ENCODE results near the gene RASAL3. TPM values are rescaled to one million over a fixed set of nuclear protein-coding genes. Genes with fewer than 3 reads are reported as not detected.
A peak's percentile ranks its signal among the peaks of the same experiment; 100 is the strongest.

Gene RASAL3
- total RNA-seq, 2 donors from 2014 or later, result 2.6 to 3.6 TPM

GRCh38 chr19:15452111-15453047, 12.0 kb downstream of the RASAL3 start:
- no peak overlapping the region for H3K4me3 ChIP-seq
- intact Hi-C loops (cut with DNase I), result loop anchor here (10.0 kb wide), 1 partner anchor 102 kb away; no protein-coding TSS in a partner anchor
- peaks cover 41% of the 10 kb centered on the region for H3K4me1 ChIP-seq
- 5 to 10% methylated on average over 8 to 37 of the region's 37 CpGs for WGBS, 2 donors
- H3K9me3 ChIP-seq, result no peaks in the 10 kb centered on the region
- TF ChIP-seq CTCF (IDR thresholded peaks at IDR 0.05) (no peak), POLR2A (IDR thresholded peaks at IDR 0.05) (peak; percentile 58 to 74 (median 74))
- no peaks in the 10 kb centered on the region for H3K36me3 ChIP-seq (replicated peaks in 1 of 2; ENCODE audit: insufficient read depth in 1 of 2, low read depth in 2 of 2)
- peak; percentile 58 for ATAC-seq
- peak overlapping the region; percentile 17 to 70 (median 28) for H3K27ac ChIP-seq
- peak; percentile 86 to 94 (median 92) for DNase-seq
- peaks cover 0 to 10% of the 10 kb centered on the region in 2 donors for H3K27me3 ChIP-seq

GRCh38 chr19:15450528-15450890, 13.8 kb downstream of the RASAL3 start:
- Histone ChIP-seq H3K36me3 (replicated peaks in 1 of 2; ENCODE audit: insufficient read depth in 1 of 2, low read depth in 2 of 2) (no peaks in the 10 kb centered on the region), H3K27me3 (no peaks in the 10 kb centered on the region), H3K9me3 (no peaks in the 10 kb centered on the region), H3K27ac (peak overlapping the region in 3 of 4 donors; percentile 11 to 70 (median 68)), H3K4me3 (no peak overlapping the region), H3K4me1 (peaks cover 31% of the 10 kb centered on the region)
- intact Hi-C loops (cut with DNase I), result loop anchor here (10.0 kb wide), 1 partner anchor 104 kb away; no protein-coding TSS in a partner anchor
- WGBS, 2 donors, result 92 to 94% methylated on average over 1 of the region's 1 CpG
- DNase-seq (no peak), ATAC-seq (no peak)
- no peak for TF ChIP-seq CTCF (IDR thresholded peaks at IDR 0.05)
- no peak for TF ChIP-seq POLR2A (IDR thresholded peaks at IDR 0.05)

- intact Hi-C loops (cut with DNase I), result loop anchor here (10.0 kb wide), 1 partner anchor 105 kb away; no protein-coding TSS in a partner anchor
- peak within 1 kb of the TSS; percentile 50 to 65 for H3K4me3 ChIP-seq
- no peaks in the 10 kb centered on the region for H3K27me3 ChIP-seq
- WGBS, 2 donors, result 3 to 6% methylated on average over 6 to 29 of the region's 77 CpGs
- H3K4me1 ChIP-seq, result peaks cover 30% of the 10 kb centered on the region
- no peaks in the 10 kb centered on the region for H3K36me3 ChIP-seq (replicated peaks in 1 of 2; ENCODE audit: insufficient read depth in 1 of 2, low read depth in 2 of 2)
- TF ChIP-seq POLR2A (IDR thresholded peaks at IDR 0.05), result no peak
- no peak for TF ChIP-seq CTCF (IDR thresholded peaks at IDR 0.05)
- ATAC-seq, result peak; percentile 73
- peak within 1 kb of the TSS; percentile 18 to 70 (median 61) for H3K27ac ChIP-seq
- peak; percentile 85 to 90 (median 88) for DNase-seq
- H3K9me3 ChIP-seq, result no peaks in the 10 kb centered on the region
These were observed 14.5 kb downstream of the RASAL3 start, which contains the start of gene WIZ for GRCh38 chr19:15449620-15450527. Gene WIZ, minus strand, starts transcription at chr19:15449956. Its CDS starts 1,649 bp downstream, at chr19:15448307.

- ATAC-seq (no peak), DNase-seq (peak in 2 of 4 donors; percentile 31 to 39)
- peak overlapping the region; percentile 18 to 69 (median 59) for H3K27ac ChIP-seq
- 7% methylated on average over 11 to 13 of the region's 43 CpGs for WGBS, 2 donors
- no peaks in the 10 kb centered on the region for H3K36me3 ChIP-seq (replicated peaks in 1 of 2; ENCODE audit: insufficient read depth in 1 of 2, low read depth in 2 of 2)
- H3K4me3 ChIP-seq, result peak overlapping the region; percentile 50 to 65
- H3K27me3 ChIP-seq, result no peaks in the 10 kb centered on the region
- intact Hi-C loops (cut with DNase I), result no loop called here
- TF ChIP-seq CTCF (IDR thresholded peaks at IDR 0.05), result no peak
- TF ChIP-seq POLR2A (IDR thresholded peaks at IDR 0.05), result no peak
- H3K4me1 ChIP-seq, result peaks cover 21% of the 10 kb centered on the region
- H3K9me3 ChIP-seq, result no peaks in the 10 kb centered on the region
These were observed 15.3 kb downstream of the RASAL3 start for GRCh38 chr19:15448778-15449619.
